Heart left ventricle (tissue), 16 donors: ENCODE measurements around the gene MAPK13. TPM values are rescaled to one million over a fixed set of nuclear protein-coding genes. Genes with fewer than 3 reads are reported as not detected.

ENCODE experiments used
- ATAC-seq, 4 donors: fragments of 200-7000 bp; cut with Tn5 transposase; one replicate each; pipeline ENCODE4 v1.9.1; 2020 to 2022; ENCODE audit warnings: moderate library complexity in 4 of 4, mild to moderate bottlenecking in 3 of 4, moderate number of reproducible peaks in 1 of 4
- DNase-seq, 5 donors: peaks; one replicate each; pipeline ENCODE4 v3.0.0-alpha.2; 2020
- H3K27ac ChIP-seq, 12 donors: fragments of 200-600 bp; sonication (generic) in 4 of 12; one replicate each; pipeline versions ENCODE4 v1.5.0 to v1.8.0; 2016 to 2022; ENCODE audit warnings: mild to moderate bottlenecking in 2 of 12
- H3K27me3 ChIP-seq, 9 donors: fragments of 200-600 bp; sonication (generic) in 2 of 9; one replicate each; pipeline versions ENCODE4 v1.5.1 to v1.8.0; 2016 to 2022; ENCODE audit warnings: mild to moderate bottlenecking in 3 of 9
- H3K36me3 ChIP-seq, 9 donors: fragments of 200-600 bp; sonication (generic) in 2 of 9; one replicate each; pipeline versions ENCODE4 v1.5.0 to v1.8.0; 2018 to 2022; ENCODE audit warnings: mild to moderate bottlenecking in 2 of 9
- H3K4me1 ChIP-seq, 12 donors: fragments of 200-600 bp; sonication (generic) in 4 of 12; one replicate each; pipeline versions ENCODE4 v1.5.0 to v1.8.0; 2016 to 2022; ENCODE audit warnings: mild to moderate bottlenecking in 3 of 12
- H3K4me3 ChIP-seq, 12 donors: fragments of 200-600 bp; sonication (generic) in 4 of 12; one replicate each; pipeline versions ENCODE4 v1.5.0 to v1.8.0; 2017 to 2022; ENCODE audit warnings: mild to moderate bottlenecking in 9 of 12, moderate library complexity in 4 of 12
- H3K9me3 ChIP-seq, 12 donors: fragments of 200-600 bp; sonication (generic) in 4 of 12; one replicate each; pipeline versions ENCODE4 v1.5.0 to v1.8.0; 2016 to 2022; ENCODE audit warnings: mild to moderate bottlenecking in 1 of 12
- CTCF ChIP-seq, 12 donors: fragments of 200-600 bp; sonication (generic) in 4 of 12; IDR thresholded peaks; one replicate each; pipeline versions ENCODE4 v1.5.0 to v1.8.0; 2018 to 2022; ENCODE audit warnings: antibody characterized with exemption in 12 of 12, mild to moderate bottlenecking in 5 of 12
- POLR2A ChIP-seq, 2 donors: fragments of 450-650 bp; IDR thresholded peaks; one replicate each; pipeline ENCODE4 v1.6.1; 2017; ENCODE audit warnings: antibody characterized with exemption in 2 of 2, mild to moderate bottlenecking in 2 of 2, moderate library complexity in 2 of 2
- WGBS, 4 donors: extraction: QIAGEN DNeasy Blood & Tissue Kit in 2 of 4; methylation state at CpG; one replicate each; pipeline versions ENCODE4 v1.1.5 to v1.1.7; 2013 to 2018; 5-methylcytosine and 5-hydroxymethylcytosine counted together
- intact Hi-C, 10 donors: fragments of 100-400 bp; cut with DNase I; formaldehyde crosslinking; loops; one replicate each; pipeline versions ENCODE4 v1.11.1 to v1.14.2; 2022
- polyA plus RNA-seq, 2 donors: library from polyadenylated mRNA; stranded (reverse); fragments of 200-250 nt; gene quantifications; one replicate each; pipeline ENCODE4 v1.2.3, GENCODE V29; 2013
- total RNA-seq, 9 donors: library from RNA; depleted of rRNA in 2 of 9; stranded (reverse); fragments of >200 nt in 2 of 9; fragmentation: NEBNext Ultra II Directional in 3 of 9; extraction: Animal tissue kit (Norgen Biotek cat#: 25700) in 3 of 9; gene quantifications; one replicate each; pipeline versions ENCODE4 v1.1.0 to v1.2.4, GENCODE V29; 2016 to 2023
- donor health status: ischemic (EF 13 %, LVEDD 7.1; RV severe dilation, severe dysfunction).
- donor health status: healthy with polysubstance abuse.
- donor health status: DM: no; HTN: yes; CAD: no.
- donor health status: DM: no; HTN: no; CAD: no.
- donor health status: ischemic (EF 25% LVEDD 6.9; RV normal size, moderate dysfunction).
- donor health status: ischemic (EF 25% LVEDD 5.7; RV mildly dilated, moderate dysfunction).
- donor health status: healthy.
- donor health status: DM: yes; HTN: yes; CAD: no.
- donor health status: ischemic (EF 35%, LVEDD 5.7; RV mildly dilated, moderate dysfunction).
- donor health status: nonischemic (EF 11% LVEDD 7.7; RV severe dilation, severe dysfunction).
- donor health status: DM: yes; HTN: yes; CAD: no.
- donor health status: PGD.
- donor health status: ischemic (EF 29% LVEDD 5.4; RV normal size, mild dysfunction).
- donor health status: nonischemic (EF 23%, LVEDD 6.1; RV moderate dilation, normal function).

The MAPK13 gene
- total and polyA plus RNA-seq, 11 donors, result 0.24 to 16.8 (median 0.56) TPM

DNA sequence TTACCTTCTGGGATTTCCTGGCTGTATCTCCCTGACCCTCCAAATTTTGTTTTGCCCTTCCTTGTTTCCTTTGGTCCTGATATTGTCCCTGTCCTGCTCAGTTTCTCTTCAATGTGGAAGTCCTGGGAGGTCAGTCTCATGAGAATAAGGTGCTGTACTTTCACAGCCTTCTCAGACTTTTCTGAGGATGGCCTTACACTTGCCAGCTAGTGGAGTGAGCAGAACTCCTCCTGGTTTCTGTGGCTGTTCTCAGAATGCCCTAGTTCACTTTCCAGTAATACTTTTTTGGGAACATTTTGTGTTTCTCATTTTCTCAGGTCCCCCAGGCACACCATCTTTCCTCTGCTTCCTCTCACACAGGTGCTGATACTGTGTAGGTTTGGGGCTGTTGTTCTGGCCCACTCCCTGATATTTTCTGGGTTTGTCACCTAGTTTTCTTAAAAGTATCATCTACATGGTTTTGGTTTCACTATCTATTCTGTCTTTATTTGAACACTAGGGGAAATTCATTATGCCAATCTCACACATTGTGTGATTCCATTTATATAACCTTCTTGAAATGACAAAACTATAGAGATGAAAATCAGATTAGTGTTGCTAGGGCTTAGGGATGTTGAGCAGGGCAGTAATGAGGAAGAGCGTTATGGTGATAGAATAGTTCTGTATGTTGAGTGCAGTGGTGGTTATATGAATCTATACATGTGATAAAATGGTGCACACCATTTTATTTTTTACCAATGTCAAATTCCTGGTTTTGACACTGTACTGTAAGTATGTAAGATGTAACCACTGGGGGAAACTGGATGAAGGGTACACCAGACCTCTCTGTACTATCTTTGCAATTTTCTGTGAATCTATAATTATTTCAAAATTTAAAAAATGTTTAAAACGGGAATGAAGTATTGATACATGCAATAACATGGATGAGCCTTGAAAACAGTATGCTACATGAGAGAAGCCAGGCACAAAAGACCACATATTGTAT is 39.0 kb downstream of the MAPK13 start:
- intact Hi-C loops, result no loop called here

DNA sequence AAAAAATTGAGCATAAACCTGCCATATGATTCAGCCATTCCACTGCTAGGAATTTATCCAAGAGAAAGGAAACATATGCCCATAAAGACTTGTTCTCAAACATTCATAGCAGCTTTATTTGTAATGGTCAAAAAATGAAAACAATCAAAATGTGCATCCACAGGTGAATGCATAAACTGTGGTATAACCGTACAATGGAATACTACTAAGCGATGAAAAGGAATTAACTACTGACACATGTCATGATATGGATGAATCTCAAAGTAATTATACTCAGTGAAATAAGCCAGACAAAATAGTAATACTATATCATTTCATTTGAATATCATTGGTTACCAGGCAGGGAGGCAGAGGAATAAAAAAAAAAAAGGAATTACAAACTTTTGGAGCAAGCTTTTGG is 40.4 kb downstream of the MAPK13 start:
- DNase-seq, result no peak
- Histone ChIP-seq H3K4me3 (no peak overlapping the region), H3K4me1 (peaks cover 0 to 10% (median 0%) of the 10 kb centered on the region in 12 donors), H3K27ac (no peak overlapping the region), H3K9me3 (peaks cover 0 to under 1% (median 0%) of the 10 kb centered on the region in 12 donors), H3K27me3 (no peaks in the 10 kb centered on the region), H3K36me3 (no peaks in the 10 kb centered on the region)
- WGBS, 4 donors, result 97 to 99% (median 98%) methylated on average over 2 of the region's 2 CpGs
- ATAC-seq, result no peak
- intact Hi-C loops, result no loop called here
- TF ChIP-seq POLR2A (IDR thresholded peaks at IDR 0.05) (no peak), CTCF (IDR thresholded peaks at IDR 0.05) (no peak)

More for the DNA sequence above, 39.0 kb downstream of the MAPK13 start:
- peaks cover 0 to 2% (median 0%) of the 10 kb centered on the region in 12 donors for H3K9me3 ChIP-seq
- no peaks in the 10 kb centered on the region for H3K27me3 ChIP-seq
- TF ChIP-seq CTCF (IDR thresholded peaks at IDR 0.05) (no peak), POLR2A (IDR thresholded peaks at IDR 0.05) (no peak)
- no peak overlapping the region for H3K4me3 ChIP-seq
- no peak overlapping the region for H3K27ac ChIP-seq
- no peak for ATAC-seq
- WGBS, 4 donors, result 91 to 97% (median 94%) methylated on average over 2 of the region's 2 CpGs
- DNase-seq, result no peak
- no peaks in the 10 kb centered on the region for H3K36me3 ChIP-seq
- H3K4me1 ChIP-seq, result peaks cover 0 to 10% (median 0%) of the 10 kb centered on the region in 12 donors

DNA sequence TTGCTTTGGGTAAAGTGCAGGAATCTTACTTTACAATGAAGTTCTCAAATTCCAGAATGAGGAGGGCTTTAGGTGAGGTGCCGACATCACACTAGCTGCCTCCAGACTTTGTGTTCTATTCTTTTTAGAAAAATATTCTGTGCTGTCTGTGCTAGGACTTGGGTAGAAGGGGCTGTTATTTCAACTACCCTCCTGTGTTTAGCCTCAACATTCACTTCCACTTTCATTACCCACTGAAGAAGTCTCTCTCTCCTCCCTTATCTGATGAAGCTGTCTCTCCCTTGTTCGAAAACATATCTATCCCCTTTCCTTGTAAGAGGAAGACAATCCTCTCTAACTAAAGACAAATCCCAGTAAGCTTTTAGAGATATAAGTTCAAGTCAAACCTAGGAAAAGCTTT is 41.3 kb downstream of the MAPK13 start:
- no peak for DNase-seq
- Histone ChIP-seq H3K27me3 (no peaks in the 10 kb centered on the region), H3K36me3 (no peaks in the 10 kb centered on the region), H3K4me1 (peaks cover 0 to 10% (median 0%) of the 10 kb centered on the region in 12 donors), H3K4me3 (no peak overlapping the region), H3K27ac (no peak overlapping the region), H3K9me3 (no peaks in the 10 kb centered on the region)
- no peak for TF ChIP-seq POLR2A (IDR thresholded peaks at IDR 0.05)
- no peak for TF ChIP-seq CTCF (IDR thresholded peaks at IDR 0.05)
- intact Hi-C loops, result no loop called here
- no peak for ATAC-seq
- 72 to 84% (median 80%) methylated on average over 2 of the region's 2 CpGs for WGBS, 4 donors

GRCh38 chr6:36177166-36177565 is 46.9 kb downstream of the MAPK13 start:
- peaks cover 0 to 26% (median 13%) of the 10 kb centered on the region in 12 donors for H3K9me3 ChIP-seq
- no peaks in the 10 kb centered on the region for H3K27me3 ChIP-seq
- intact Hi-C loops, result no loop called here
- ATAC-seq, result no peak
- no peak for DNase-seq
- H3K36me3 ChIP-seq, result peaks cover 0 to 3% (median 0%) of the 10 kb centered on the region in 9 donors
- TF ChIP-seq POLR2A (IDR thresholded peaks at IDR 0.05) (no peak), CTCF (IDR thresholded peaks at IDR 0.05) (no peak)
- H3K27ac ChIP-seq, result no peak overlapping the region
- no peaks in the 10 kb centered on the region for H3K4me1 ChIP-seq
- H3K4me3 ChIP-seq, result no peak overlapping the region
